IMR-90 (cell line): ENCODE results near the gene THEM4.

Experiments
- BHLHE40 ChIP-seq: fragments of 150-350 bp; IDR thresholded peaks from 2 replicates; pipeline ENCODE4 v1.6.1; 2016; ENCODE audit warnings: mild to moderate bottlenecking, low read depth, low read length
- CHD1 ChIP-seq: IDR thresholded peaks from 2 replicates; pipeline ENCODE4 v1.6.1; 2012; ENCODE audit warnings: low read depth, low read length, improper control_type of control experiment
- CTCF ChIP-seq: conservative IDR thresholded peaks from 2 replicates; pipeline ENCODE4 v1.5.1; 2012; ENCODE audit warnings: mild to moderate bottlenecking, low read depth, low read length, improper control_type of control experiment
- MXI1 ChIP-seq: IDR thresholded peaks from 2 replicates; pipeline ENCODE4 v1.6.1; 2012; ENCODE audit warnings: low read depth, mild to moderate bottlenecking, low read length, moderate library complexity, borderline replicate concordance
- NFE2L2 ChIP-seq: fragments of 150-350 bp; IDR thresholded peaks from 2 replicates; pipeline ENCODE4 v1.6.1; 2016; ENCODE audit warnings: low read depth, mild to moderate bottlenecking, low read length
- POLR2A ChIP-seq: IDR thresholded peaks from 2 replicates; pipeline ENCODE4 v1.6.1; 2012; ENCODE audit warnings: mild to moderate bottlenecking, low read depth, low read length
- RAD21 ChIP-seq: IDR thresholded peaks from 2 replicates; pipeline ENCODE4 v1.6.1; 2012; ENCODE audit warnings: low read length, improper control_type of control experiment
- RCOR1 ChIP-seq: IDR thresholded peaks from 2 replicates; pipeline ENCODE4 v1.6.1; 2012; ENCODE audit warnings: mild to moderate bottlenecking, low read length, improper control_type of control experiment; ENCODE audit not compliant: insufficient replicate concordance
- SMC3 ChIP-seq: fragments of 150-350 bp; IDR thresholded peaks from 2 replicates; pipeline ENCODE4 v1.6.1; 2016; ENCODE audit warnings: low read depth, mild to moderate bottlenecking, antibody characterized with exemption, low read length, moderate library complexity
- USF2 ChIP-seq: fragments of 150-350 bp; IDR thresholded peaks from 2 replicates; pipeline ENCODE4 v1.6.1; 2017; ENCODE audit warnings: mild to moderate bottlenecking, antibody characterized with exemption, low read length, low read depth

- TF ChIP-seq RAD21, result no peak
- TF ChIP-seq CTCF, result no peak
- TF ChIP-seq POLR2A, result no peak
- TF ChIP-seq BHLHE40, result no peak
- no peak for TF ChIP-seq RCOR1
- TF ChIP-seq MXI1, result no peak
- TF ChIP-seq CHD1, result no peak
- no peak for TF ChIP-seq NFE2L2
- no peak for TF ChIP-seq SMC3
- no peak for TF ChIP-seq USF2
Measured at GRCh38 chr1:151860504-151861187, 48.7 kb downstream of the THEM4 start.
